Psoas muscle (tissue), 8 donors: Measurements from ENCODE around the gene HNRNPF. TPM values are rescaled to one million over a fixed set of nuclear protein-coding genes. Genes with fewer than 3 reads are reported as not detected.

Experiments used
- ATAC-seq, 4 donors: fragments of 200-7000 bp; cut with Tn5 transposase; one replicate each; pipeline ENCODE4 v1.9.1; 2020; ENCODE audit warnings: moderate library complexity in 3 of 4, mild to moderate bottlenecking in 2 of 4
- DNase-seq, 2 donors: peaks; one replicate each; pipeline ENCODE4 v3.0.0-alpha.2; 2020
- H3K27ac ChIP-seq: fragments of 200-600 bp; one replicate; pipeline ENCODE4 v1.8.0; 2022
- H3K27me3 ChIP-seq, 3 donors: fragments of 200-600 bp in 1 of 3; one replicate each; pipeline versions ENCODE4 v1.6.1 to v1.8.0; 2013 to 2022; ENCODE audit warnings: low read length in 2 of 3, mild to moderate bottlenecking in 2 of 3, moderate library complexity in 1 of 3; ENCODE audit not compliant: insufficient read depth in 3 of 3
- H3K36me3 ChIP-seq, 2 donors: fragments of 200-600 bp in 1 of 2; one replicate each; pipeline versions ENCODE4 v1.6.1 to v1.8.0; 2013 to 2022; ENCODE audit warnings: low read depth in 1 of 2, mild to moderate bottlenecking in 1 of 2, moderate library complexity in 1 of 2; ENCODE audit not compliant: insufficient read depth in 1 of 2
- H3K4me1 ChIP-seq: fragments of 200-600 bp; one replicate; pipeline ENCODE4 v1.8.0; 2022
- H3K4me3 ChIP-seq: fragments of 200-600 bp; one replicate; pipeline ENCODE4 v1.8.0; 2022; ENCODE audit warnings: mild to moderate bottlenecking
- H3K9me3 ChIP-seq: fragments of 200-600 bp; one replicate; pipeline ENCODE4 v1.8.0; 2022
- CTCF ChIP-seq: fragments of 200-600 bp; IDR thresholded peaks from one replicate; pipeline ENCODE4 v1.8.0; 2022; ENCODE audit warnings: antibody characterized with exemption
- WGBS, 3 donors: extraction: QIAGEN DNeasy Blood & Tissue Kit; methylation state at CpG; one replicate each; pipeline versions ENCODE4 v1.1.6 to v1.1.7; 2013; 5-methylcytosine and 5-hydroxymethylcytosine counted together
- intact Hi-C, 2 donors: fragments of 100-400 bp; cut with DNase I; formaldehyde crosslinking; loops; one replicate each; pipeline versions ENCODE4 v1.11.0 to v1.14.2; 2022
- polyA plus RNA-seq, 3 donors: library from polyadenylated mRNA; stranded (reverse); fragments of 200-250 nt; gene quantifications; one replicate each; pipeline ENCODE4 v1.2.3, GENCODE V29; 2013
- total RNA-seq, 4 donors: library from RNA; stranded (reverse); fragmentation: NEBNext Ultra II Directional in 2 of 4; extraction: Animal tissue kit (Norgen Biotek cat#: 25700) in 2 of 4; gene quantifications; one replicate each; pipeline versions ENCODE4 v1.2.1 to v1.2.4, GENCODE V29; 2021 to 2023
- donor health status: healthy with polysubstance abuse.
- donor health status: DM: no; HTN: no; CAD: no; lungs with moderate emphysema.
- donor health status: Bipolar disorder and iron deficiency.
- donor health status: healthy.
- donor health status: DM: yes; HTN: yes; CAD: no.
- donor health status: DM: no; HTN: no; CAD: no.
- donor health status: DM: no; HTN: no; CAD: no.
- donor health status: DM: yes; HTN: yes; CAD: no.

Gene HNRNPF
- total and polyA plus RNA-seq, 7 donors: 62.1 to 154 (median 89.7) TPM

GRCh38 chr10:43355749-43356371, 53.1 kb downstream of the HNRNPF start:
- H3K4me1 ChIP-seq: no peaks in the 10 kb centered on the region
- TF ChIP-seq CTCF: no peak
- no peaks in the 10 kb centered on the region for H3K36me3 ChIP-seq
- 47 to 65% (median 47%) methylated on average over 4 of the region's 4 CpGs for WGBS, 3 donors
- H3K27me3 ChIP-seq: peaks cover 0 to under 1% (median 0%) of the 10 kb centered on the region in 3 donors
- intact Hi-C loops: no loop called here
- ATAC-seq: no peak
- no peak for DNase-seq
- no peaks in the 10 kb centered on the region for H3K9me3 ChIP-seq
- H3K4me3 ChIP-seq: no peak overlapping the region
- no peak overlapping the region for H3K27ac ChIP-seq

- intact Hi-C loops: no loop called here
- 14 to 25% (median 22%) methylated on average over 2 of the region's 2 CpGs for WGBS, 3 donors
- DNase-seq (no peak), ATAC-seq (no peak)
- Histone ChIP-seq H3K27me3 (peaks cover 0 to 10% (median 0%) of the 10 kb centered on the region in 3 donors), H3K9me3 (no peaks in the 10 kb centered on the region), H3K27ac (no peak overlapping the region), H3K4me1 (no peaks in the 10 kb centered on the region), H3K4me3 (no peak overlapping the region), H3K36me3 (no peaks in the 10 kb centered on the region)
- no peak for TF ChIP-seq CTCF
Observed at GRCh38 chr10:43354879-43355380, 54.1 kb downstream of the HNRNPF start.

- no peaks in the 10 kb centered on the region for H3K9me3 ChIP-seq
- intact Hi-C loops: no loop called here
- 74 to 87% (median 87%) methylated on average over 2 of the region's 2 CpGs for WGBS, 3 donors
- no peak for TF ChIP-seq CTCF
- no peak for ATAC-seq
- no peak overlapping the region for H3K27ac ChIP-seq
- DNase-seq: no peak
- no peak overlapping the region for H3K4me3 ChIP-seq
- H3K27me3 ChIP-seq: peaks cover 0 to 12% (median 0%) of the 10 kb centered on the region in 3 donors
- no peaks in the 10 kb centered on the region for H3K4me1 ChIP-seq
- no peaks in the 10 kb centered on the region for H3K36me3 ChIP-seq
Observed at GRCh38 chr10:43354330-43354635, 54.7 kb downstream of the HNRNPF start.

- TF ChIP-seq CTCF: no peak
- Histone ChIP-seq H3K27me3 (peaks cover 0 to 12% (median 0%) of the 10 kb centered on the region in 3 donors), H3K27ac (no peak overlapping the region), H3K9me3 (no peaks in the 10 kb centered on the region), H3K4me1 (no peaks in the 10 kb centered on the region), H3K4me3 (no peak overlapping the region), H3K36me3 (no peaks in the 10 kb centered on the region)
- DNase-seq: no peak
- intact Hi-C loops: no loop called here
- 34 to 46% (median 38%) methylated on average over 3 of the region's 3 CpGs for WGBS, 3 donors
- no peak for ATAC-seq
Observed at GRCh38 chr10:43353495-43354329, 55.3 kb downstream of the HNRNPF start.
